ENCODE data around the gene FICD.

DNA sequence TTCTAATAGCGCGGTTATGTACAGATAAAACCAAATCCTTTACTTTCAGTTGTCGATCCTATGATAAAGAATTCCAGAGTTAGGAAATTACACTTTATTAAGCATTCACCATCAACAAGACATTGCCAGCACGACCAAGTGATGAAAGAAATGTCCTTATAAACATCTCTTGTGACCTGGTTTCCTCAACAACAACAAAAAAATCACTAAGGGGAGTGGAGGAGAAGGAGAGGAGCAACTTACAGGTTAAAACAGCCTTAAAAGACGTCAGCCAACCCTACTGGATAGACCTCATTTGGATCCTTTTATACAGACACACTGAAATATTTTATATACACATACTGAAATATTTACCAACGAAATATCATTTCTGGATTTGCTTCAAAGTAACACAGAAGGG lies 23.1 kb downstream of the FICD start:
- TF ChIP-seq CTCF (IDR thresholded peaks at IDR 0.05) (no peak), POLR2A (IDR thresholded peaks at IDR 0.05) (no peak)
